ENCODE data around the gene AWAT1.
"Not testable (repeated sequence)": the region's sequence is repeated elsewhere in the genome, so short reads cannot be mapped to it uniquely, and the experiment has no call there.

Gene AWAT1

DNA sequence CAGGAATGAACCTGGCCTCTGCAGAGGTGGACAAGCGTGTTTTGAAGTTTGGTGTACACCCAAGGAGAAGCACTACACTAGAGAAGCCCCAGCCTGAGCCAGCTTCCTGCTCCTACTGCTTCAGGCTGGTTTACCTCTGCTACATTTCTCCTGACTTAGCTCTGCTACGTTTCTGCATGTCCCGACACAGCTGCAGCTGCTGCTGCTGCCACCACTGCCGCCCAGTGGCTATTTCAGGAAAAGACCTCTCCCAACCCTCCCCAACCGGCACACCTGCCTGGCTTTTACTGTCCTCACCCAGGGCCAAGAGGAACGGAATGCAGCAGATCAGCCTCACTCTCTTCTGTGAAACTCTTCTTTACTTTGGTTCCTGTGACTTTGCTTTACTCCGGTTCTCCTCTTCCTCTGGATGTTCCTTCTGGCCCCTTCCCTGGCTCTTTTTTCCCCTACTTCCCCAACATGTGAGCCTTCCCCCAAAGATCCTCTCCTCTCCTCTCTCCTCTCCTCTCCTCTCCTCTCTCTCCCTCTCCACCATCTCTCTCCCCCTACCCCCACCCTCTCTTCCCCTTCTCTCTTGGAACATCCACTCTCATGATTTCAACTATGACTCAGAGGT is 28.6 kb downstream of the AWAT1 start:
- no peak for DNase-seq

DNA sequence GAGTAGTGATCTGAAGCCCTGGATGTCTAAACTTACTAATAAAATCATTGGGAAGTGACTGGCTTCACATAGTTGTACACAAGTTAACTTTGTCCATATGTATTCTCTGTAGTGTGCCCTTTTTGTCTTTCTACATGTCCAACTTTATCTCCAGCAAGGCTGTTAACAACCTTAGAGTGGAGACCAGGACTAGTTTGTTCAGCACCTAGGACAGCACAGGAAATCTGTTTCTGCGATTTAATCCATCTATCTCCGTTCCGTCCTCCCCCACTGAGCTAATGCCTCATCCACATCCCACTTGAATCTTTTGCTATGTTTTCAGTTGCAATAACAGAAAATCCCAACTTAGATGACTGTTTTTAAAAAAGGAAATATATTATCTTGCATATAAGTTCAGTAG is 30.3 kb downstream of the AWAT1 start:
- no peak for DNase-seq

DNA sequence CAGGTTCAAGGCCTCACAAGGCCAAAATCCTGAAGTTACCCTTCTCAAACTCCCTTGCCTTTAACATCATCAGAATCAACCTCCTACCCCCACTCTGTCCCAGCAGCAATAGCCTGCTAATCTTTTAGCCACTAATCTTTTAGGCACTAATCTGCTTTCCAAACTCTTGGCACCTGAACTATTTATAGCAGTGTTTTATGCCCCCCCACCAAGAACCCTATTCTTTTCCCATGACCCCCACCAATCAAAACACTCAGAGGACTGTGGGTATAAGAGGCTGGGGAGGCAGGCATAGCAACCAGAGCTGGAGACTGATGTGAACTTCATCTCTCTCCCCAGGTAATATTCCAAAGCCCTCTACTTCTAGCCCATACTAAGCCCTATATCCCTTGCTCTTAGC is 33.6 kb downstream of the AWAT1 start, which contains the start of gene ARR3:
TSS of gene ARR3 (plus strand) at position 301 of the 400 bp plus-strand sequence. CDS start 1,052 bp downstream, outside the sequence.
- no peak for DNase-seq

DNA sequence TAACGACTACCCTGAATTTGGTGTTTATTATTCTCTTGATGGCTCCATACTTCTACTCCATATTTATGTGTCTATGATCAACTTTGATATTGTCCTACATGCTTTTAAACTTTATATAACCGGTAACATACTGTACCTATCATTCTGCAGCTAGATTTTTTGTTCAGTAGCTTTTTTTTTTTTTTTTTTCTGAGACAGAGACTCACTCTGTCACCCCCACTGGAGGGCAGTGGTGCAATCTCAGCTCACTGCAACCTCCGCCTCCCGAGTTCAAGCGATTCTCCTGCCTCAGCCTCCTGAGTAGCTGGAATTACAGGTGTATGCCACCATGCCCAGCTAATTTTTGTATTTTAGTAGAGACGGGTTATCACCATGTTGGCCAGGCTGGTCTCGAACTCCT is 39.6 kb downstream of the AWAT1 start:
- not testable (repeated sequence) for DNase-seq

DNA sequence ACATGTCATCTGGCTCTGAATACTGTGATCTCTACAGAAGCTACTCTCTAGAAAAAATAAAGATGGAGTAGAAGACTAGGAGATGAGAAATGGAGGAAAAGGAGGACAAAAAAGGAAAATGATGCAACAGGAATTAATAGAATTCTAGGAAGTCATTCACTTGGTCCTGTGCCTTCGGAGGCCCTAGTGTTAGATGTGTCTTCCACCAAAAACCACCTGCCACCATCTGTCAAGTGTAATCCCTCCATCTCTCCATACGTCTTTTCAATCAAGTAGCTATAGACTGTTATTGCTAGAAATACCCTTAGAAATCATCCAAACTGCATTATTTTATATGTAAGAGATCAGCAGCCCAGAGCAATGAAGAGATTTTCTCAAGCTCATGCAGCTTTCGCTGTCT is 44.6 kb downstream of the AWAT1 start:
- DNase-seq, result no peak

DNA sequence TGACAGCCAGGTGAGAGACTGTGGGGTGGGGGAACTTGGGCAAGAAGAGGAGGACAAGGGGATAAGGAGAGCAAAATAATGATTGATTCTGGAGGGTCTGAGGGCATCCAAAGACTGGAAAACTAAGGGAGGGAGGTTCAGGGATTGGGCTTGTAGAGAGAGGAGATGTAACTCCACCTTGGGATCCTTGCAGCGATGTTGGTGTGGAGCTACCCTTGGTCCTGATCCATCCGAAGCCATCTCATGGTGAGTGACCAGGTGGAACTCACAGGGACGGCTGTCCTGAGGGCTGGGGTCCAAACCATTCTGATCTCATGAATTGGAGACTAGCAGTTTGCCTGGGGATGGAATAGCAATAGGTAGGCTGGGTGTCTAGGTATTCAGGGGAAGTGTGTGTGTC is 46.1 kb downstream of the AWAT1 start:
- DNase-seq, result no peak

DNA sequence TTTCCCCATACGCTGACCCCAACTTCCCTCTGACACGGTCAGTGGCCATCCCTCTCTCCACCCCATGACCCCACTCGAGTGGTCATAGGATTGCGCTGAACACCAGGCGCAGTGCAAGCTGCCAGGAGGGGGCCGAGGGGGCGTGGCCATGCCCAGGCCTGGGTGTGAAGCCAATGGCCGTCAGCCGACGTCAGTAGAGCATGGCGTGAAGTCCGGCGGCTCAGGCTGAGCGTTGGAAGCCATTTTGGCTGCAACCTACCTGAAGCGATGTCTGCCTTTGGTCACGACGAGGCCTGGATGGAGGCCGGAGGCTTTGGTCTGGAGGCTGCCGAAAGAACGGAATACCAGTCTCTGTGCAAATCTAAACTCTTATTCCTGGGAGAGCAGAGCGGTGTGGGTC is 47.5 kb downstream of the AWAT1 start, which contains the start of gene RAB41:
TSS of gene RAB41 (plus strand) at position 222 of the 400 bp plus-strand sequence. CDS start at position 268, 46 bp downstream.
- no peak for DNase-seq

DNA sequence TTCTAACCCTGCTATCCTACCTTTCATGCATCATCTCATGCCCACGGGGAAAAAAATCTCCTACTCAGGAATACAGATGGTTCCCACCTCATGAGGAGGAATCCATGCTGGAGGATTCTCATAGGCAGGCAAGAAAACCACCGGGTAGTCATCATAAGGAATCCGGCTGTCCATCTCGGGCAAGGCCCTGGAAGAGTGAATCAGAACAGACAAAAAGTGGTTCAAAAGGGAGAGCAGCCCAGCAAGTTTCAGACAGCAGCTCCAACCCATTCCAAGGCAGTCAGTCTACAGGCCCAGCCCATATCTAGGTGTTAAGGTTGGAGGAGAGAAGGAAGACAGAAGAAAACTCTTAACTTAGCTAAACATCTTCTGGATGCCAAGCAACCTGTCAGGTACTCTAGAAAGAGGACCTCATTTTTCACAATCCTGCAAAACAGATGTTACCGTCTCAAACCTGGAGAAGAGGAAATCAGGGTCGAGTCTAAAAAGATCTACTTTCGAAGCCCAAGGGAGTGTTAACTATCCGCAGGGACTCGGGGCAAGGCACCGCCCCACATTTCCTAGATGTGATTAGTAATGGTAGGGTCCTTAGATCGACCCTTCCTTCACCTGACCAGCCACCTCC is 54.8 kb downstream of the AWAT1 start:
- no peak for DNase-seq
